SK-N-MC (cell line): ENCODE results near the gene DHRS13.
A peak's percentile ranks its signal among the peaks of the same experiment; 100 is the strongest.

Source experiments
- DNase-seq: peaks from one replicate; pipeline ENCODE4 v3.0.0-alpha.2; 2011; ENCODE audit warnings: low read depth, low spot score
- H3K27ac ChIP-seq: fragments of 200-600 bp; sonication (generic); 2 replicates; pipeline ENCODE4 v1.5.1; 2016; ENCODE audit warnings: mixed run types
- H3K36me3 ChIP-seq: fragments of 200-600 bp; sonication (generic); 2 replicates; pipeline ENCODE4 v1.6.1; 2017; ENCODE audit warnings: antibody characterized with exemption, low read length, mixed read lengths; ENCODE audit not compliant: insufficient read depth
- H3K4me3 ChIP-seq: fragments of 200-600 bp; sonication (generic); 2 replicates; pipeline ENCODE4 v1.5.1; 2016
- H3K9ac ChIP-seq: fragments of 200-600 bp; sonication (generic); 2 replicates; pipeline ENCODE4 v1.8.0; 2017; ENCODE audit warnings: mixed run types, mixed read lengths; ENCODE audit not compliant: insufficient read length
- H3K9me3 ChIP-seq: fragments of 200-600 bp; sonication (generic); 2 replicates; pipeline ENCODE4 v1.6.1; 2017; ENCODE audit warnings: low read depth, mild to moderate bottlenecking, antibody characterized with exemption, low read length, moderate library complexity, mixed read lengths
- EZH2 ChIP-seq: fragments of 200-600 bp; sonication (generic); IDR thresholded peaks from one replicate; pipeline ENCODE4 v1.6.1; 2017; ENCODE audit warnings: antibody characterized with exemption
- FOXP2 ChIP-seq: optimal IDR thresholded peaks from 2 replicates; pipeline ENCODE3; 2011; ENCODE audit warnings: mild to moderate bottlenecking, moderate library complexity; ENCODE audit not compliant: insufficient read depth; ENCODE audit errors: extremely low read length, control extremely low read depth
- POLR2AphosphoS5 ChIP-seq: IDR thresholded peaks from 2 replicates; pipeline ENCODE4 v1.6.1; 2012; ENCODE audit warnings: mild to moderate bottlenecking, low read depth, low read length, borderline replicate concordance

The DHRS13 gene

GRCh38 chr17:28902819-28903545 lies at the start of gene DHRS13:
TSS of gene DHRS13 (minus strand) at chr17:28903079. CDS start at chr17:28902944, 135 bp downstream.
- Histone ChIP-seq H3K9ac (peak within 1 kb of the TSS; percentile 80), H3K4me3 (peak within 1 kb of the TSS; percentile 96), H3K36me3 (peaks cover 32% of the 10 kb centered on the region), H3K27ac (peak within 1 kb of the TSS; percentile 31; the same call in 1 of the 2 replicates), H3K9me3 (no peaks in the 10 kb centered on the region)
- no peak for DNase-seq
- TF ChIP-seq POLR2AphosphoS5 (no peak; the same call in 1 of the 2 replicates), FOXP2 (peak; percentile 94)

- peak; percentile 60; the same call in 1 of the 2 replicates for TF ChIP-seq POLR2AphosphoS5
- no peak for TF ChIP-seq EZH2
- TF ChIP-seq FOXP2: peak; percentile 70
- peak; percentile 98 for DNase-seq
- Histone ChIP-seq H3K36me3 (peaks cover 13% of the 10 kb centered on the region), H3K9ac (peak overlapping the region; percentile 92), H3K9me3 (no peaks in the 10 kb centered on the region), H3K27ac (peak overlapping the region; percentile 100), H3K4me3 (peak overlapping the region; percentile 100)
Observed at GRCh38 chr17:28951991-28952975, 49.4 kb upstream of the DHRS13 start.

GRCh38 chr17:28951428-28951990 lies 48.6 kb upstream of the DHRS13 start, which contains the start of gene PHF12:
TSS of gene PHF12 (minus strand) at chr17:28951518. CDS start at chr17:28950960, 558 bp downstream.
- Histone ChIP-seq H3K9ac (peak within 1 kb of the TSS; percentile 92), H3K36me3 (peaks cover 14% of the 10 kb centered on the region), H3K27ac (peak within 1 kb of the TSS; percentile 100), H3K4me3 (peak within 1 kb of the TSS; percentile 100), H3K9me3 (no peaks in the 10 kb centered on the region)
- DNase-seq: peak; percentile 100
- TF ChIP-seq FOXP2: no peak
- TF ChIP-seq POLR2AphosphoS5: peak; percentile 39; the same call in 1 of the 2 replicates

- TF ChIP-seq FOXP2 (no peak), POLR2AphosphoS5 (no peak; the same call in 1 of the 2 replicates), EZH2 (no peak)
- no peak for DNase-seq
- Histone ChIP-seq H3K36me3 (peaks cover 14% of the 10 kb centered on the region), H3K27ac (peak overlapping the region; percentile 92), H3K9ac (peak overlapping the region; percentile 79), H3K9me3 (no peaks in the 10 kb centered on the region), H3K4me3 (peak overlapping the region; percentile 86)
Observed at GRCh38 chr17:28950752-28951427, 48.0 kb upstream of the DHRS13 start.

- TF ChIP-seq POLR2AphosphoS5 (peak; percentile 50; the same call in 1 of the 2 replicates), FOXP2 (no peak), EZH2 (no peak)
- Histone ChIP-seq H3K9me3 (no peaks in the 10 kb centered on the region), H3K4me3 (peak overlapping the region; percentile 86), H3K27ac (peak overlapping the region; percentile 92), H3K9ac (peak overlapping the region; percentile 79), H3K36me3 (peaks cover 18% of the 10 kb centered on the region)
- DNase-seq: no peak
Observed at GRCh38 chr17:28950017-28950751, 47.3 kb upstream of the DHRS13 start.

- Histone ChIP-seq H3K36me3 (peaks cover 22% of the 10 kb centered on the region), H3K9me3 (no peaks in the 10 kb centered on the region), H3K27ac (peak overlapping the region; percentile 92), H3K9ac (peak overlapping the region; percentile 79), H3K4me3 (peak overlapping the region; percentile 86)
- TF ChIP-seq EZH2 (no peak), POLR2AphosphoS5 (0 out of 2 replicates have a peak, but pooled peaks have one; percentile 14)
- peak; percentile 45 for DNase-seq
Observed at GRCh38 chr17:28949185-28950016, 46.5 kb upstream of the DHRS13 start.

GRCh38 chr17:28948873-28949184 lies 46.0 kb upstream of the DHRS13 start:
- TF ChIP-seq EZH2 (no peak), FOXP2 (no peak), POLR2AphosphoS5 (no peak)
- DNase-seq: no peak
- Histone ChIP-seq H3K9ac (peak overlapping the region; percentile 79), H3K36me3 (peaks cover 27% of the 10 kb centered on the region), H3K4me3 (peak overlapping the region; percentile 86), H3K9me3 (no peaks in the 10 kb centered on the region), H3K27ac (peak overlapping the region; percentile 92)
